NB4 (cell line): ENCODE measurements around the gene DDX42.

Experiments used
- DNase-seq: peaks from one replicate; pipeline ENCODE4 v3.0.0; 2010; ENCODE audit warnings: low read depth
- H3K4me3 ChIP-seq: one replicate; pipeline ENCODE4 v1.5.1; 2011; ENCODE audit warnings: mild to moderate bottlenecking, low read depth, low read length, moderate library complexity
- MAX ChIP-seq: IDR thresholded peaks from 2 replicates; pipeline ENCODE4 v1.6.1; 2011; ENCODE audit warnings: low read depth, low read length
- MYC ChIP-seq: IDR thresholded peaks from 2 replicates; pipeline ENCODE4 v1.6.1; 2011; ENCODE audit warnings: low read depth, low read length
- POLR2A ChIP-seq: IDR thresholded peaks from 2 replicates; pipeline ENCODE4 v1.6.1; 2011; ENCODE audit warnings: mild to moderate bottlenecking; ENCODE audit not compliant: insufficient read length; ENCODE audit errors: extremely low read depth
- TF ChIP-seq, protein P1 (sequence below): IDR thresholded peaks from one replicate; pipeline ENCODE4 v1.5.1; 2012; ENCODE audit warnings: low read depth, low read length

The DDX42 gene

GRCh38 chr17:63800783-63801182 lies 26.8 kb downstream of the DDX42 start:
- TF ChIP-seq, protein P1, sequence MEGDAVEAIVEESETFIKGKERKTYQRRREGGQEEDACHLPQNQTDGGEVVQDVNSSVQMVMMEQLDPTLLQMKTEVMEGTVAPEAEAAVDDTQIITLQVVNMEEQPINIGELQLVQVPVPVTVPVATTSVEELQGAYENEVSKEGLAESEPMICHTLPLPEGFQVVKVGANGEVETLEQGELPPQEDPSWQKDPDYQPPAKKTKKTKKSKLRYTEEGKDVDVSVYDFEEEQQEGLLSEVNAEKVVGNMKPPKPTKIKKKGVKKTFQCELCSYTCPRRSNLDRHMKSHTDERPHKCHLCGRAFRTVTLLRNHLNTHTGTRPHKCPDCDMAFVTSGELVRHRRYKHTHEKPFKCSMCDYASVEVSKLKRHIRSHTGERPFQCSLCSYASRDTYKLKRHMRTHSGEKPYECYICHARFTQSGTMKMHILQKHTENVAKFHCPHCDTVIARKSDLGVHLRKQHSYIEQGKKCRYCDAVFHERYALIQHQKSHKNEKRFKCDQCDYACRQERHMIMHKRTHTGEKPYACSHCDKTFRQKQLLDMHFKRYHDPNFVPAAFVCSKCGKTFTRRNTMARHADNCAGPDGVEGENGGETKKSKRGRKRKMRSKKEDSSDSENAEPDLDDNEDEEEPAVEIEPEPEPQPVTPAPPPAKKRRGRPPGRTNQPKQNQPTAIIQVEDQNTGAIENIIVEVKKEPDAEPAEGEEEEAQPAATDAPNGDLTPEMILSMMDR: no peak
- no peak for TF ChIP-seq MYC
- no peak for TF ChIP-seq MAX
- no peak for TF ChIP-seq POLR2A
- no peak for DNase-seq
- no peak overlapping the region for H3K4me3 ChIP-seq

DNA sequence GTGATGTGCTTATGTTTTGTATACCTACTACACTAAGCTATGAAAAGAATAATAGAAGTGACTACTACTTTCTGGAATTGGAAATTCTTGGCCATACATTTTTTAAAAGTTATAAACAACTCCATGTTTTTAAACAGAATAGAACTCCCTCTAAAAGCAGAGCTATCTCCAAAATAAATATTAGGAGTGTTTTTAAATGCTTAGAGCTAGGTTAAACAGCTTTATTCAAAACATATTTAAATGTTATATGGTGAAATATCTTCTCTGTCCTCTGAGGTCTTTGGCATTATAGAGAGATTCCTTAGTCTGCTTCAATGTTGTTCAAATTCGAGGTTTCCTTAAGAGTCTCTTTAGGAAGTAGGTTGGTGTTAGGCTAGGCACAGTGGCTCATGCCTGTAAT lies 30.4 kb downstream of the DDX42 start:
- DNase-seq: no peak
- no peak for TF ChIP-seq MYC
- TF ChIP-seq, protein P1: no peak
- no peak for TF ChIP-seq POLR2A
- no peak for TF ChIP-seq MAX
- H3K4me3 ChIP-seq: no peak overlapping the region

DNA sequence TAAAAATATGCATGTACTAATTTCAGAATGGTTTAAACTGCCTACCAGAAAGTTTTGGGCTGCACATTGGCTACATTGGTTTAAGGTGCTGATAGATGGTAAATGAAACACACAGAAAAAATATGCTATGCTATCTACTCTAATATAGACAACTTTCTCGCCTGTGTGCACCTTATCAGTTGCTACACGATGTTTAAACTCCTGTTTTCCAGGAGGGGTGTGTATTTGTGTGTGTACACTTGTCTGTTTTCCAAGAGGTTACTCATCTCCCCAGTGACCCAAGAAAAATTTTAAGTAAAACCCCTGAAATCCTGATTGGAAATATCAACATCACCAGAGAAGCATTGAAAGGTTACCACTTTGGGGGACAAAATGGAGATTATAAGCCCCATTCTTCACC lies 31.6 kb downstream of the DDX42 start:
- H3K4me3 ChIP-seq: no peak overlapping the region
- DNase-seq: no peak
- TF ChIP-seq, protein P1: no peak
- TF ChIP-seq POLR2A (no peak), MYC (no peak), MAX (no peak)

DNA sequence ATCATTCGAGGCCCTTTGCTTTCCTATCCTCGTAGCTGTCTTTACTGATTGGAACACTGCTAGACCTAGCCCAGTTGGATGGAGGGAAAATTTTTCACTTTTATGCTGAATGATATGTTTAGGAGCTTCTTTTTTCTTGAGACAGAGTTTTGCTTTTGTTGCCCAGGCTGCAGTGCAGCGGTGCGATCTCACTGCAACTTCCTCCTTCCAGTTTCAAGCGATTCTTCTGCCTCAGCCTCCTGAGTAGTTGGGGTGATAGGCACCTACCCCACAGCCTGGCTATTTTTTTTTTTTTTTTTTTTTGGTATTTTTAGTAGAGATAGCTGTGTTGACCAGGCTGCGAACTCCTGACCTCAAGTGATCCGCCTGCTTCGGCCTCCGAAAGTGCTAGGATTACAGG lies 36.0 kb downstream of the DDX42 start:
- TF ChIP-seq POLR2A: no peak
- TF ChIP-seq MAX: no peak
- TF ChIP-seq, protein P1: no peak
- TF ChIP-seq MYC: no peak
- DNase-seq: no peak
- H3K4me3 ChIP-seq: no peak overlapping the region

DNA sequence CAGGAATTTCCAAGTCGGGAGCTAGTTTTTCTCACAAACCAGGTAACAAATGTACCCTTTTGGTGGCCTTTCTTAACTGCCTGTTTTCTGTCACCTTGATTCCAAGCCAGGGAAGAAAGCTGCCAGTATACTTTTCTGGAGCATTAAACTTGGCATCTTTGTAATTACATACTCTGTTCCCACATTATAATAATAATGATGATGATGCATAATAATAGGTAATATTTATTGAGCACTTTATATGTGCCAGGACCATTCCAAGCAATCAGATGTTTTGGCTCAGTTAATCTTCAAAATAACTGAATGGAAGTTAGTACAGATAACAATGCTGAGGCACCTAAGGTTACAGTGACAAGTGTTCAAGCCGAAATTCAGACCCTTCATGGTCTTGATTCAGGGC lies 42.2 kb downstream of the DDX42 start:
- no peak overlapping the region for H3K4me3 ChIP-seq
- TF ChIP-seq, protein P1: no peak
- TF ChIP-seq POLR2A (no peak), MAX (no peak), MYC (no peak)
- DNase-seq: no peak

DNA sequence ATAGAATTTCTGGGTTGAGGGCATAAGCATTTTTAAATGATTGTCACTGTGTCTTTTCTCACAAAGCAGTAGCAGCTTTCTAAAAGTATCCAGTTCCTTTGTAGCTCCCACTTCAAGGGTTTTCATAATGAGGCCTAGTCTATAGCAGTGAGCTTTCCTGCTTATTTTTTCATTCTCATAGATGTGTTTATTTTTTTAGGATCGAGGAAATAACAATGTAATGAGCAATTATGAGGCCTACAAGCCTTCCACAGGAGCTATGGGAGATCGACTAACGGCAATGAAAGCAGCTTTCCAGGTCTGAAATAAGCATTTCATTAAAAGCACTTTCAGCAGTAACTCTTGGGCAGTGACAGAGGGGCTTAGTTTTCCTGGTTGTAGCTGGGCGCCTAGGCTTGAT lies 42.7 kb downstream of the DDX42 start:
- no peak for DNase-seq

More for the DNA sequence above, 42.7 kb downstream of the DDX42 start:
- TF ChIP-seq POLR2A: no peak
- no peak for TF ChIP-seq MYC
- no peak for TF ChIP-seq MAX
- TF ChIP-seq, protein P1: no peak
- no peak overlapping the region for H3K4me3 ChIP-seq
